Right lobe of liver (tissue), 6 donors: ENCODE results near the gene TSPAN6. TPM values are rescaled to one million over a fixed set of nuclear protein-coding genes. Genes with fewer than 3 reads are reported as not detected.

Source experiments
- ATAC-seq, 4 donors: fragments of 200-7000 bp; cut with Tn5 transposase; one replicate each; pipeline ENCODE4 v1.9.1; 2020; ENCODE audit warnings: mild to moderate bottlenecking in 4 of 4, moderate library complexity in 4 of 4
- DNase-seq, 3 donors: peaks; one replicate each; pipeline ENCODE4 v3.0.0-alpha.2; 2020
- H3K27ac ChIP-seq, 3 donors: fragments of 200-600 bp; one replicate each; pipeline ENCODE4 v1.8.0; 2022
- H3K27me3 ChIP-seq, 2 donors: fragments of 200-600 bp; one replicate each; pipeline ENCODE4 v1.8.0; 2022
- H3K36me3 ChIP-seq, 4 donors: fragments of 200-600 bp; sonication (generic) in 1 of 4; one replicate each; pipeline versions ENCODE4 v1.5.1 to v1.8.0; 2017 to 2022; ENCODE audit warnings: control low read depth in 1 of 4
- H3K4me1 ChIP-seq, 4 donors: fragments of 200-600 bp; sonication (generic) in 1 of 4; one replicate each; pipeline versions ENCODE4 v1.5.1 to v1.8.0; 2017 to 2022; ENCODE audit warnings: control low read depth in 1 of 4
- H3K4me3 ChIP-seq, 3 donors: fragments of 200-600 bp; one replicate each; pipeline ENCODE4 v1.8.0; 2022
- H3K9me3 ChIP-seq, 4 donors: fragments of 200-600 bp; sonication (generic) in 1 of 4; one replicate each; pipeline versions ENCODE4 v1.5.1 to v1.8.0; 2017 to 2022; ENCODE audit warnings: control low read depth in 1 of 4
- POLR2A ChIP-seq: fragments of 450-650 bp; IDR thresholded peaks from one replicate; pipeline ENCODE4 v1.6.1; 2017; ENCODE audit warnings: antibody characterized with exemption, mild to moderate bottlenecking
- WGBS: methylation state at CpG from one replicate; pipeline ENCODE4 v1.1.6; 2018; ENCODE audit warnings: low coverage, low lambda C conversion rate; ENCODE audit not compliant: insufficient coverage; ENCODE audit errors: missing lambda C conversion rate; 5-methylcytosine and 5-hydroxymethylcytosine counted together
- intact Hi-C, 2 donors: fragments of 100-400 bp; cut with DNase I; formaldehyde crosslinking; loops; one replicate each; pipeline versions ENCODE4 v1.11.2 to v1.14.1; 2022
- total RNA-seq, 6 experiments: library from RNA; depleted of rRNA in 2 of 6; stranded (reverse); fragments of >200 nt in 2 of 6; fragmentation: NEBNext Ultra II Directional in 3 of 6; extraction: Animal tissue kit (Norgen Biotek cat#: 25700) in 3 of 6; gene quantifications; one replicate each; pipeline versions ENCODE4 v1.1.0 to v1.2.4, GENCODE V29; 2016 to 2023
- TF ChIP-seq, protein P1 (sequence below), 4 donors: fragments of 200-600 bp in 3 of 4; fragments of 450-650 bp in 1 of 4; IDR thresholded peaks; one replicate each; pipeline versions ENCODE4 v1.5.1 to v1.8.0; 2016 to 2022; ENCODE audit warnings: antibody characterized with exemption in 4 of 4, mild to moderate bottlenecking in 2 of 4
- donor health status: DM: no; HTN: yes; CAD: no.
- donor health status: DM: no; HTN: no; CAD: no.
- donor health status: DM: no; HTN: no; CAD: no.
- donor health status: DM: no; HTN: yes; CAD: no.
- donor health status: DM: no; HTN: yes; CAD: no.

TSPAN6 gene
- total RNA-seq, 6 experiments from 2014 or later, result 35.6 to 50.2 (median 41.0) TPM

DNA sequence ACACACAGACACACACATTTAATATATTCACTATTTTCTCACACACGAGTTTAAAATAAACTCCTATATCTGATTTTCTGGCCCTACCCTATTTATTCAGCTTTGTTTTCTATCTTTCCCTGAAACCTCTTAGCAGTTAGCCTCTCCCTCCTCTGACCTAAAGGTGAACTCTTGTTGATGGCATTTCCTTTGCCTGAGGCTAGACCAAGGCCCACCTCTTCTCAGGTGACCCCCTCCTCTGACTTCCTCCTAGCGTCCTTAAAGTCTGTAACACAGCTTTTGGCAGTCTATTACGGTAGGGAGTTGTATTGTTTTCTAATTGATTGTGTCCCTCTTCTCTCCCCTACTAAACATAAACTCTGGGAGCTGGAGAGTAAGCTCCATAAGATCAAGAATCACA, 5.7 kb upstream of the TSPAN6 start:
- Histone ChIP-seq H3K9me3 (no peaks in the 10 kb centered on the region), H3K4me1 (peaks cover 0 to 9% (median 2%) of the 10 kb centered on the region in 4 donors), H3K27ac (no peak overlapping the region), H3K27me3 (peaks cover 0 to 6% of the 10 kb centered on the region in 2 donors), H3K36me3 (no peaks in the 10 kb centered on the region), H3K4me3 (no peak overlapping the region)
- 39% methylated on average over 3 of the region's 3 CpGs for WGBS
- DNase-seq, result no peak
- TF ChIP-seq POLR2A, result no peak
- TF ChIP-seq, protein P1, sequence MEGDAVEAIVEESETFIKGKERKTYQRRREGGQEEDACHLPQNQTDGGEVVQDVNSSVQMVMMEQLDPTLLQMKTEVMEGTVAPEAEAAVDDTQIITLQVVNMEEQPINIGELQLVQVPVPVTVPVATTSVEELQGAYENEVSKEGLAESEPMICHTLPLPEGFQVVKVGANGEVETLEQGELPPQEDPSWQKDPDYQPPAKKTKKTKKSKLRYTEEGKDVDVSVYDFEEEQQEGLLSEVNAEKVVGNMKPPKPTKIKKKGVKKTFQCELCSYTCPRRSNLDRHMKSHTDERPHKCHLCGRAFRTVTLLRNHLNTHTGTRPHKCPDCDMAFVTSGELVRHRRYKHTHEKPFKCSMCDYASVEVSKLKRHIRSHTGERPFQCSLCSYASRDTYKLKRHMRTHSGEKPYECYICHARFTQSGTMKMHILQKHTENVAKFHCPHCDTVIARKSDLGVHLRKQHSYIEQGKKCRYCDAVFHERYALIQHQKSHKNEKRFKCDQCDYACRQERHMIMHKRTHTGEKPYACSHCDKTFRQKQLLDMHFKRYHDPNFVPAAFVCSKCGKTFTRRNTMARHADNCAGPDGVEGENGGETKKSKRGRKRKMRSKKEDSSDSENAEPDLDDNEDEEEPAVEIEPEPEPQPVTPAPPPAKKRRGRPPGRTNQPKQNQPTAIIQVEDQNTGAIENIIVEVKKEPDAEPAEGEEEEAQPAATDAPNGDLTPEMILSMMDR (IDR thresholded peaks at IDR 0.05), result no peak
- intact Hi-C loops, result no loop called here
- ATAC-seq, result no peak

DNA sequence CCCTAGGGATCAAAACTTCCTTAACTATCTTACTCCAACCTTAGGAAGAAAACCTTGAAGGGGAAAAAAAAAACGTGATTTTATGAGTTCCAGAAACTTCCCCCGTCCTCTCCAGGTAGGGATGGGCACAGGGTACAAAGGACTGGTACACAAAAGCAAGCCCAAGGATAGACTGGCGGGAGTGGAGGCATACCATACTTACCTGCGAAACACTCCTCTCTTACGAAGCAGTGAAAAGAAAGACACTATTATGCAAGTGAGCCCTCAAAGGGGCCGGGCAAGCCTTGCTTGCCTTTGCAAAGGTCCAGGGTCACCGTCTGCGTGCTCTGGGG, 651 bp downstream of the TSPAN6 start:
- intact Hi-C loops, result no loop called here
- WGBS, result 28% methylated on average over 6 of the region's 8 CpGs
- TF ChIP-seq, protein P1 (IDR thresholded peaks at IDR 0.05), result no peak
- TF ChIP-seq POLR2A, result no peak
- H3K36me3 ChIP-seq, result peaks cover 0 to 21% (median 3%) of the 10 kb centered on the region in 4 donors
- H3K27me3 ChIP-seq, result peaks cover 0 to 6% of the 10 kb centered on the region in 2 donors
- H3K4me1 ChIP-seq, result no peaks in the 10 kb centered on the region
- peak overlapping the region; percentile 41 to 69 (median 62) for H3K4me3 ChIP-seq
- no peaks in the 10 kb centered on the region for H3K9me3 ChIP-seq
- DNase-seq (no peak), ATAC-seq (peak; percentile 62 to 68 (median 65))
- peak overlapping the region; percentile 56 to 67 (median 61) for H3K27ac ChIP-seq

DNA sequence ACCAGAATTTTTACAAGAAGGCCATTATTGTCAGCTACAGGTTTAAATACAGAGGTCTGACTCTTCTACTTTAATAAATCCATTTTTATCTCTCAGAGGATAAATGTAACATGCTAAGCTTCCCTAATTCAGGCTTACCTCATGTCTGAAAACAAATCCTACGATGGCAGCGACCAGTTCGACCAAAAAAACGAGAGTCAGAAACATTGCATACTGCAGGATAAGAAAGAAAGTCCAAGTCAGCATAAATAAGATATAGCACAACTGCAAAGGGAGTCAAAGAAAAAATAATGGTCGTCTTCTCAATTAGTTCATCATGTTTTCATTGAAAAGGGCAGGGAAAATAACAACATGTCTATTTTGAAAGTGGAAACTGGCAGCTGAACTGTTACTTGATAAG, 1.6 kb downstream of the TSPAN6 start:
- intact Hi-C loops, result no loop called here
- Histone ChIP-seq H3K4me1 (no peaks in the 10 kb centered on the region), H3K4me3 (no peak overlapping the region), H3K36me3 (peaks cover 0 to 25% (median 3%) of the 10 kb centered on the region in 4 donors), H3K27me3 (no peaks in the 10 kb centered on the region), H3K27ac (no peak overlapping the region), H3K9me3 (no peaks in the 10 kb centered on the region)
- WGBS, result 50% methylated on average over 5 of the region's 5 CpGs
- no peak for ATAC-seq
- TF ChIP-seq, protein P1 (IDR thresholded peaks at IDR 0.05), result no peak
- TF ChIP-seq POLR2A, result no peak
- no peak for DNase-seq

DNA sequence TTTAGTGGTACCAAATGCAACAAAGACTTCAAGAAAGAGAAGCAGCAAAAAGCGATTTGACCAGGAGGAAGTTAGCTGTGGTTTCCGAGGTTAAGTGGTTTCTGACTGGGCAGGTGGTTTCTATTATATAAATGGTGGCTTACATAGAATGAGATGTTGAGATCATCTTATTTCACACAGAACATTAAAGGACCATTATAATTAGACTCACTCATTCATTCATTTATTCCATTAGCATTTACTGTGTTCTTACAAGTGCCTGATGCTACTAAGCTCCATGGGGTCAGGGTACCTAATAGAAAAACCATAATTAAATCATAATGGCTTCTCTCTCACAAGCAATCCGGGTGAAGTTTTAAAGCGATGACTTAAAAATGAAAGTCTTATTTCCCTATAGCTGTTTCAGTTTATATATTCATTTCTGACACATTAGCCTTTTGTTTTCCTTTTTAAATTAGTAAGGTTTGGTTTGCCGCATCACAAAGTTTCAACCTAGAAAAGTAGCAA, 10.6 kb downstream of the TSPAN6 start:
- intact Hi-C loops, result no loop called here
- no peak for TF ChIP-seq POLR2A
- TF ChIP-seq, protein P1 (IDR thresholded peaks at IDR 0.05), result no peak
- no peaks in the 10 kb centered on the region for H3K9me3 ChIP-seq
- H3K4me1 ChIP-seq, result no peaks in the 10 kb centered on the region
- ATAC-seq, result no peak
- no peak overlapping the region for H3K4me3 ChIP-seq
- WGBS, result 68% methylated on average over 5 of the region's 5 CpGs
- no peak for DNase-seq
- peaks cover 0 to 7% (median 0%) of the 10 kb centered on the region in 4 donors for H3K36me3 ChIP-seq
- no peaks in the 10 kb centered on the region for H3K27me3 ChIP-seq
- no peak overlapping the region for H3K27ac ChIP-seq

DNA sequence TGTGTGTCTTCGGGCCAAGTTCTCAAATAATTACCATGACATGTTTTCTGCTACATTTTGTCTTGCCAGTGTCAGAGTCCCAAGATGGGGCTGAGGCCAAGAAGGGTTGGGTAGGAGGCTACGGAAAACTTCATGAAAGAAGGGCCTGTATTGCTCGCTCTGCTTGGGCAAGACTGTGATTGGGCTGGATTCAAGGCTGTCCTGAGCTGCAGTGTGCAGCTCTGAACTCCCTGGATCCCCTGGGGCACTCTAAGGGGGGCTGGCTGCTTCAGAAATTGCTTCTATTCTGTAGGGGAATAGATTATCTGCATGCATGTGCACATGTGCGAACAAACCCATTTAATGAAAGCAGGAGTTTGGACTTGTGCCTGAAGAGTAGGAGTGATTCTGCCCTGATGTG, 13.6 kb downstream of the TSPAN6 start:
- intact Hi-C loops, result no loop called here
- Histone ChIP-seq H3K9me3 (no peaks in the 10 kb centered on the region), H3K4me1 (no peaks in the 10 kb centered on the region), H3K27ac (no peak overlapping the region), H3K36me3 (no peaks in the 10 kb centered on the region), H3K27me3 (no peaks in the 10 kb centered on the region), H3K4me3 (no peak overlapping the region)
- ATAC-seq, result no peak
- DNase-seq, result no peak
- TF ChIP-seq, protein P1 (IDR thresholded peaks at IDR 0.05), result no peak
- no peak for TF ChIP-seq POLR2A
- WGBS, result 84% methylated on average over 4 of the region's 4 CpGs
